Measurements from ENCODE around the gene GON4L. TPM values are rescaled to one million over a fixed set of nuclear protein-coding genes. Genes with fewer than 3 reads are reported as not detected.
A peak's percentile ranks its signal among the peaks of the same experiment; 100 is the strongest.

Gene GON4L
- total RNA-seq, 2 experiments from 2014 or later = 44.2 to 48.8 TPM

DNA sequence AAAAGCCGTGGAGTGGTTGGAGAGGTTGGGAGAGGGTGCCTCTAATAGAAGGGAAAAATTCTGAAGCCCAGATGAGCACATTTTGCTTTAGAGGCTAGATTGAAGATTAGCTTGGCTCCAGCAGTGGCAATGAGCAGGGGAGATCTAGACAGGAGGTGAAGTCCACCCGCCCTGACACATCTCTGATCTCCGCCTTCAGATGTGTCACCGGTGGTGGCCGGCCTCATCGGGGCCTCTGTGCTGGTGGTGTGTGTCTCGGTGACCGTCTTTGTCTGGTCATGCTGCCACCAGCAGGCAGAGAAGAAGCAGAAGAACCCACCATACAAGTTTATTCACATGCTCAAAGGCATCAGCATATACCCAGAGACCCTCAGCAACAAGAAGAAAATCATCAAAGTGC is 10.8 kb upstream of the GON4L start:
- CTCF ChIA-PET = interaction anchor here (0.8 kb wide), 1 partner anchor 18 kb away, joined by 3 read pairs; no protein-coding TSS in a partner anchor
- no peaks in the 10 kb centered on the region for H3K4me1 Mint-ChIP-seq

DNA sequence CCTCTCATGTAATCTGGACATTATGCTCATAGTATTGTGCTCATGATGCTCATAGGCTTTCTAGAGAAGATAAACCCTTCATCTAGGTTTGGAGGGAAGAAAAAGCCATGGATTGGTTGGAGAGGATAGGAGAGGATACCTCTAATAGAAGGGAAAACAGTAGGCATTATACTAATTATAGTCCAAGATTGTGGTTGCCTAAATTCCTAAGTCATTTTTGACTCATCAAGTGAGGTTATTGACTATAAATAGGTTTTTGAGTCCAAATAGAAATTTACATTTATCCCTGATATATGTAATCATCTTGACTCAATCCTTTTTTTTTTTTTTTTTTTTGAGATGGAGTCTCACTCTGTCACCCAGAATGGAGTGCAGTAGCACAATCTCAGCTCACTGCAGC is 7.4 kb upstream of the GON4L start:
- intact Hi-C loops (cut with DNase I, micrococcal nuclease) = no loop called here
- ChIA-PET POLR2A (no interaction called here), CTCF (interaction anchor here (0.7 kb wide), 1 partner anchor 104 kb away, joined by 3 read pairs; no protein-coding TSS in a partner anchor)
- no peak for ATAC-seq
- Mint-ChIP-seq H3K4me1 (peaks cover 19% of the 10 kb centered on the region), H3K27ac (no peak overlapping the region), H3K9me3 (ENCODE audit: low read depth) (no peaks in the 10 kb centered on the region), H3K36me3 (ENCODE audit: low read depth) (no peaks in the 10 kb centered on the region), H3K27me3 (peaks cover 3% of the 10 kb centered on the region), H3K4me3 (no peak overlapping the region)
- no peak for DNase-seq

More for the DNA sequence above, 10.8 kb upstream of the GON4L start:
- H3K36me3 Mint-ChIP-seq (ENCODE audit: low read depth) = no peaks in the 10 kb centered on the region
- H3K27ac Mint-ChIP-seq = no peak overlapping the region
- no peak overlapping the region for H3K4me3 Mint-ChIP-seq
- POLR2A ChIA-PET = no interaction called here
- intact Hi-C loops (cut with DNase I, micrococcal nuclease) = no loop called here
- ATAC-seq = no peak
- H3K9me3 Mint-ChIP-seq (ENCODE audit: low read depth) = no peaks in the 10 kb centered on the region
- no peak for DNase-seq
- H3K27me3 Mint-ChIP-seq = no peaks in the 10 kb centered on the region

DNA sequence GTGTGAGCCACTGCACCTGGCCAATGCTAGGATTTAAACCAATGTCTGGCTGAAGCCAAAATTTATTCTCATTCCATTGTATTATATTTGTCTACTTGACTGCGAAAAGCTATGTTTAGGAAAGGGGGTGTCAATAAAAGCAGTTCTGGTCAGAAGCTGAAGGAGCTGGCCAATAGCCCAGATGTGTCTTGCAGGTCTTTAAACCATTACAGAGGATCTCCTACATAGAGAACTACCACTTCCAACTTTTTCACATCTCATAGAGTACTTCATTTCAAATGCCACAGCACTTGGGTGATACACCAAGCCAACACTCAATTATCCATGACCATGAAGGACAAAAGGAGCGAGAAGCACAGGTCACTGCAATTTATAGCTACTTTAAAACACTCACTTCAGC is 4.9 kb upstream of the GON4L start:
- ATAC-seq = no peak
- Mint-ChIP-seq H3K27ac (no peak overlapping the region), H3K27me3 (peaks cover 3% of the 10 kb centered on the region), H3K36me3 (ENCODE audit: low read depth) (peaks cover 2% of the 10 kb centered on the region), H3K4me3 (no peak overlapping the region), H3K4me1 (peaks cover 37% of the 10 kb centered on the region), H3K9me3 (ENCODE audit: low read depth) (no peaks in the 10 kb centered on the region)
- intact Hi-C loops (cut with DNase I, micrococcal nuclease) = no loop called here
- DNase-seq = no peak
- ChIA-PET POLR2A (interaction anchor here (0.6 kb wide), 1 partner anchor 21 kb away, joined by 5 read pairs; no protein-coding TSS in a partner anchor), CTCF (interaction anchor here (0.5 to 0.7 kb wide), 4 partner anchors 19 to 95 kb away, joined by 3 read pairs; no protein-coding TSS in a partner anchor)

GRCh38 chr1:155860970-155861510 is 4.0 kb upstream of the GON4L start:
- Mint-ChIP-seq H3K4me3 (peak overlapping the region; percentile 78), H3K4me1 (peaks cover 39% of the 10 kb centered on the region), H3K36me3 (ENCODE audit: low read depth) (peaks cover 2% of the 10 kb centered on the region), H3K9me3 (ENCODE audit: low read depth) (no peaks in the 10 kb centered on the region), H3K27me3 (peaks cover 3% of the 10 kb centered on the region), H3K27ac (peak overlapping the region; percentile 83)
- CTCF ChIA-PET = interaction anchor here (0.6 to 2.4 kb wide), 3 partner anchors 8 to 96 kb away, joined by 3 to 7 read pairs (median 3); no protein-coding TSS in a partner anchor
- POLR2A ChIA-PET = no interaction called here
- ATAC-seq = no peak
- intact Hi-C loops (cut with DNase I, micrococcal nuclease) = no loop called here
- DNase-seq = no peak

- H3K4me1 Mint-ChIP-seq = peaks cover 42% of the 10 kb centered on the region
Observed at GRCh38 chr1:155859881-155860871, 3.2 kb upstream of the GON4L start.

GRCh38 chr1:155859234-155859829 is 2.3 kb upstream of the GON4L start, which contains the start of gene SYT11:
SYT11 (plus strand) TSS chr1:155859567; CDS start chr1:155859762, 195 bp downstream.
- DNase-seq = peak; percentile 97
- H3K4me3 Mint-ChIP-seq = peak within 1 kb of the TSS; percentile 78
- POLR2A ChIA-PET = interaction anchor here (0.5 to 1.2 kb wide), 6 partner anchors 34 to 354 kb away, joined by 3 to 11 read pairs (median 4); partner anchors contain the start of gene PMF1
- peaks cover 44% of the 10 kb centered on the region for H3K4me1 Mint-ChIP-seq
- intact Hi-C loops (cut with DNase I, micrococcal nuclease) = loop anchor here (1.0 to 10.0 kb wide), 15 partner anchors 52 to 885 kb away; partner anchors contain the start of genes ARHGEF2 (in 2 of the 2), KHDC4 (in 2 of the 2), CCT3 (in 1 of the 2) and DAP3 (in 1 of the 2)
- ATAC-seq = peak; percentile 89
- peaks cover 7% of the 10 kb centered on the region for H3K36me3 Mint-ChIP-seq (ENCODE audit: low read depth)
- peak within 1 kb of the TSS; percentile 83 for H3K27ac Mint-ChIP-seq
- CTCF ChIA-PET = interaction anchor here (0.6 to 2.4 kb wide), 5 partner anchors 10 to 551 kb away, joined by 4 to 7 read pairs (median 5); partner anchors contain the start of gene FDPS
- H3K27me3 Mint-ChIP-seq = peaks cover 3% of the 10 kb centered on the region
- H3K9me3 Mint-ChIP-seq (ENCODE audit: low read depth) = no peaks in the 10 kb centered on the region

More at GRCh38 chr1:155859881-155860871, 3.2 kb upstream of the GON4L start:
- ChIA-PET CTCF (interaction anchor here (1.1 to 2.4 kb wide), 3 partner anchors 9 to 552 kb away, joined by 5 to 7 read pairs (median 7); partner anchors contain the start of gene FDPS), POLR2A (interaction anchor here (0.6 to 1.2 kb wide), 5 partner anchors 33 to 732 kb away, joined by 3 to 11 read pairs (median 3); partner anchors contain the start of gene PMF1)
- Mint-ChIP-seq H3K9me3 (ENCODE audit: low read depth) (no peaks in the 10 kb centered on the region), H3K4me3 (peak overlapping the region; percentile 78), H3K27me3 (peaks cover 3% of the 10 kb centered on the region), H3K36me3 (ENCODE audit: low read depth) (peaks cover 3% of the 10 kb centered on the region), H3K27ac (peak overlapping the region; percentile 83)
- intact Hi-C loops (cut with DNase I, micrococcal nuclease) = loop anchor here (1.0 to 10.0 kb wide), 15 partner anchors 51 to 885 kb away; partner anchors contain the start of genes ARHGEF2 (in 2 of the 2), KHDC4 (in 2 of the 2), CCT3 (in 1 of the 2) and DAP3 (in 1 of the 2)
- ATAC-seq (peak; percentile 30), DNase-seq (peak; percentile 79)

GRCh38 chr1:155858800-155859233 is 1.8 kb upstream of the GON4L start:
- peak overlapping the region; percentile 78 for H3K4me3 Mint-ChIP-seq
- H3K4me1 Mint-ChIP-seq = peaks cover 44% of the 10 kb centered on the region
- ChIA-PET CTCF (interaction anchor here (0.6 to 2.4 kb wide), 5 partner anchors 11 to 551 kb away, joined by 4 to 7 read pairs (median 5); partner anchors contain the start of gene FDPS), POLR2A (interaction anchor here (0.5 to 1.2 kb wide), 4 partner anchors 35 to 119 kb away, joined by 3 to 11 read pairs (median 4); no protein-coding TSS in a partner anchor)
- intact Hi-C loops (cut with DNase I, micrococcal nuclease) = loop anchor here (1.0 to 10.0 kb wide), 15 partner anchors 52 to 886 kb away; partner anchors contain the start of genes ARHGEF2 (in 2 of the 2), KHDC4 (in 2 of the 2), CCT3 (in 1 of the 2) and DAP3 (in 1 of the 2)
- H3K27me3 Mint-ChIP-seq = peaks cover 3% of the 10 kb centered on the region
- H3K36me3 Mint-ChIP-seq (ENCODE audit: low read depth) = peaks cover 7% of the 10 kb centered on the region
- ATAC-seq (peak; percentile 6), DNase-seq (peak; percentile 56)
- H3K27ac Mint-ChIP-seq = peak overlapping the region; percentile 83
- no peaks in the 10 kb centered on the region for H3K9me3 Mint-ChIP-seq (ENCODE audit: low read depth)

- H3K27ac Mint-ChIP-seq = peak overlapping the region; percentile 98
- H3K9me3 Mint-ChIP-seq (ENCODE audit: low read depth) = no peaks in the 10 kb centered on the region
- ATAC-seq (no peak), DNase-seq (no peak)
- ChIA-PET POLR2A (interaction anchor here (0.6 to 0.8 kb wide), 3 partner anchors 13 to 75 kb away, joined by 3 read pairs; no protein-coding TSS in a partner anchor), CTCF (interaction anchor here (0.8 to 1.3 kb wide), 5 partner anchors 9 to 649 kb away, joined by 3 to 7 read pairs (median 4); no protein-coding TSS in a partner anchor)
- peak overlapping the region; percentile 96 for H3K4me3 Mint-ChIP-seq
- H3K36me3 Mint-ChIP-seq (ENCODE audit: low read depth) = peaks cover 25% of the 10 kb centered on the region
- intact Hi-C loops (cut with DNase I, micrococcal nuclease) = loop anchor here (1.0 to 10.0 kb wide), 7 partner anchors 121 to 888 kb away; partner anchors contain the start of genes ARHGEF2 (in 1 of the 2), ASH1L (in 1 of the 2), DAP3 (in 1 of the 2) and FDPS (in 1 of the 2)
- H3K4me1 Mint-ChIP-seq = peaks cover 57% of the 10 kb centered on the region
- peaks cover 3% of the 10 kb centered on the region for H3K27me3 Mint-ChIP-seq
Observed at GRCh38 chr1:155856257-155856974, 598 bp downstream of the GON4L start.

DNA sequence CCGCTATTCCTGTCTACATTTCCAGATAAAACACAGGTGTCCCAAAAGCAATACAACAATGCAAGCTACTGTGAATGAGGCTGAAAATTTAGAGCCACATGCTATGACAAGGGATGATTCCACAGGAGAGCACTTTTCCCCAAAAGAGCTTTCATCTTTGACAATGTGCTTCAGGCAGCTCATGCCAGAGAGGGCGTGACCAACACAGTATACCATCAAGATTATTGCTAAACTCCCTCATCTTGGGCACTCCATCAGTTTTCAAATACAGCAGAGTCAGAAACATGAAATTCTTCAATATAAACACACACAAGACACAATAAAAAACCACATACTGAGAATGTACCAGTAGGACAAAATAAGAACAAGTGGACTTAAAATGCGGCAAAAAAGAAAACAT is 6.7 kb downstream of the GON4L start:
- DNase-seq (no peak), ATAC-seq (no peak)
- Mint-ChIP-seq H3K27ac (peak overlapping the region; percentile 21), H3K9me3 (ENCODE audit: low read depth) (no peaks in the 10 kb centered on the region), H3K27me3 (no peaks in the 10 kb centered on the region), H3K36me3 (ENCODE audit: low read depth) (peaks cover 53% of the 10 kb centered on the region), H3K4me3 (no peak overlapping the region), H3K4me1 (peaks cover 43% of the 10 kb centered on the region)
- intact Hi-C loops (cut with DNase I, micrococcal nuclease) = loop anchor here in 1 of 2 experiments (10.0 kb wide), 1 partner anchor 894 kb away; the partner anchor contains the start of gene MRPL24
- CTCF ChIA-PET = interaction anchor here (0.7 kb wide), 1 partner anchor 17 kb away, joined by 3 read pairs; no protein-coding TSS in a partner anchor
- POLR2A ChIA-PET = no interaction called here
